ENCODE data around the gene MAST4.

DNA sequence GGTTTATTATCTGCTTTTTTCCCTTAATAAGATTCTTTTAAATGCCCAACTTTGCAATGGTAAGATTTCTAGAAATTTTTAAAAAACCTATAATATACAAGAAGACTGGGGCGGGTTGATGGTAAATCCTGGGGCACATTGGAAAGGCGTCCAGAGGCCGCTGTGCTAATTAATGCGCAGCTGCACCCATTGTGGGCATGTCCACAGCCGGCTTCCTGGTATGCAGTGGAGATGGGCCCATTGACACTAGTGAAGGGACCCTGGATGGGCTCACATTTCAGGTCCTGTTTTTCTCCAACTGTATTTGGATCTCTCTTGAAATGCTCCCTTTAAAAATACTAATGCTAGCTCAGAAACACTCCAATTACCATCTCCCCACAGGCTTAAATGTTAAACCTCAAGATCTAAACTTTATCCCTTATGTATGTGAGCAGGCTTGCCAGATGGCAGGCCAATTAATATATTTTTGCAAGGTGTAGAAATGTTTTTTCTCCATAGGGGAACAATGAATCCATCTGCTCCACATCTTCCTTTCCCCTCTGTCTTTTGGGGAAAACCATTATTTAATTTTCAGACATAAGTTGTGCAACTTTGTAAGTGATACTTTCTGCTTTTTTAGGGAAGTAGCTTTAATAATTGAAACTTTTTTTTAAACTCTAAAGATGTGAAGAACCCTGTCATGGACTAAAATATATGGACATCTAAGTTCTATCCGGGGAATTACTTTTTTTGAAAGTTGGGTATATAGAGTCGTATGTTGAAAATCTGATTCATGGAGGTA, 423.1 kb downstream of the MAST4 start:
- TF ChIP-seq POLR2A (IDR thresholded peaks at IDR 0.05; ENCODE audit: low read depth, low read length) (no peak), CTCF (conservative IDR thresholded peaks at IDR 0.05; ENCODE audit: low read depth, low read length) (no peak), CHD1 (IDR thresholded peaks at IDR 0.05; ENCODE audit: low read depth, low read length) (no peak), BHLHE40 (IDR thresholded peaks at IDR 0.05; ENCODE audit: low read depth, low read length) (no peak), FOS (IDR thresholded peaks at IDR 0.05; ENCODE audit: low read depth, low read length) (no peak), MAFK (IDR thresholded peaks at IDR 0.05; ENCODE audit: low read depth, low read length) (no peak), RAD21 (IDR thresholded peaks at IDR 0.05; ENCODE audit: low read length) (no peak), CEBPB (IDR thresholded peaks at IDR 0.05; ENCODE audit: low read depth, low read length) (no peak), RFX5 (IDR thresholded peaks at IDR 0.05; ENCODE audit: low read depth, low read length) (no peak), MXI1 (IDR thresholded peaks at IDR 0.05; ENCODE audit: borderline replicate concordance, low read depth, low read length) (no peak), SMC3 (IDR thresholded peaks at IDR 0.05; ENCODE audit: low read depth, low read length) (no peak)
- TF ChIP-seq, protein P1, sequence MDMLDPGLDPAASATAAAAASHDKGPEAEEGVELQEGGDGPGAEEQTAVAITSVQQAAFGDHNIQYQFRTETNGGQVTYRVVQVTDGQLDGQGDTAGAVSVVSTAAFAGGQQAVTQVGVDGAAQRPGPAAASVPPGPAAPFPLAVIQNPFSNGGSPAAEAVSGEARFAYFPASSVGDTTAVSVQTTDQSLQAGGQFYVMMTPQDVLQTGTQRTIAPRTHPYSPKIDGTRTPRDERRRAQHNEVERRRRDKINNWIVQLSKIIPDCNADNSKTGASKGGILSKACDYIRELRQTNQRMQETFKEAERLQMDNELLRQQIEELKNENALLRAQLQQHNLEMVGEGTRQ (IDR thresholded peaks at IDR 0.05; ENCODE audit: low read depth, low read length): no peak
- TF ChIP-seq, protein P2, sequence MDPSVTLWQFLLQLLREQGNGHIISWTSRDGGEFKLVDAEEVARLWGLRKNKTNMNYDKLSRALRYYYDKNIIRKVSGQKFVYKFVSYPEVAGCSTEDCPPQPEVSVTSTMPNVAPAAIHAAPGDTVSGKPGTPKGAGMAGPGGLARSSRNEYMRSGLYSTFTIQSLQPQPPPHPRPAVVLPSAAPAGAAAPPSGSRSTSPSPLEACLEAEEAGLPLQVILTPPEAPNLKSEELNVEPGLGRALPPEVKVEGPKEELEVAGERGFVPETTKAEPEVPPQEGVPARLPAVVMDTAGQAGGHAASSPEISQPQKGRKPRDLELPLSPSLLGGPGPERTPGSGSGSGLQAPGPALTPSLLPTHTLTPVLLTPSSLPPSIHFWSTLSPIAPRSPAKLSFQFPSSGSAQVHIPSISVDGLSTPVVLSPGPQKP (IDR thresholded peaks at IDR 0.05; ENCODE audit: borderline replicate concordance, low read depth, low read length): no peak

Data from IMR-90 (cell line).